Transverse colon (tissue), 4 donors: ENCODE data around the gene B3GALT5.

Experiments used
- EP300 ChIP-seq: sonication (generic); formaldehyde crosslinking; IDR thresholded peaks from one replicate; pipeline ENCODE4 v1.6.1; 2017; ENCODE audit warnings: antibody characterized with exemption, low read depth
- POLR2A ChIP-seq: fragments of 450-650 bp; IDR thresholded peaks from one replicate; pipeline ENCODE4 v1.6.1; 2016; ENCODE audit warnings: antibody characterized with exemption, mild to moderate bottlenecking, moderate library complexity
- POLR2AphosphoS5 ChIP-seq, 3 donors: sonication (generic); formaldehyde crosslinking; IDR thresholded peaks; one replicate each; pipeline ENCODE4 v1.6.1; 2016; ENCODE audit warnings: antibody characterized with exemption in 3 of 3
- TF ChIP-seq, protein P1 (sequence below), 5 experiments: fragments of 200-600 bp in 3 of 5; fragments of 450-650 bp in 2 of 5; sonication (generic) in 3 of 5; IDR thresholded peaks; 1 replicate in 2 of 5; 2 replicates in 3 of 5; pipeline ENCODE4 v1.5.1; 2016 to 2017; ENCODE audit warnings: antibody characterized with exemption in 5 of 5, inconsistent platforms in 3 of 5, mild to moderate bottlenecking in 2 of 5, moderate library complexity in 1 of 5

DNA sequence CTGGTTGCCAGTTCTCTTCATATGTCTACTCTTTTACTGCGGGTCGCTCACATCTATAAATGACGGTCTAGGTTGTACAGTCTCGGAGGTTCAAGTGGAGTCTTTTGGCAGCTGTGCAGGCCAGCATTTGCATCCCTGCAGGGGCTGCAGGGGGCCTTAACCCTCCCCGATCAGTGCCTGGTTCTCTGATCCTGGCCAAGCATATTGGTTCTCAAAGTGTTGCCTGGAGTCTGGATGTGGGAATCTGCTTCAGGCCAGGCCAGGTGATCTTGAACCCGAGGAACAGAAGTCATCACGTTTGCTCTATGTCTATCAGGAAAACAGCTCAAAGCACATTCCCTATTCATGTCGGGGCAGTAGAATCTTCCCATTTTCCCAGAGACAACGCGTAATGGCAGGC lies 21.8 kb downstream of the B3GALT5 start:
- TF ChIP-seq, protein P1, sequence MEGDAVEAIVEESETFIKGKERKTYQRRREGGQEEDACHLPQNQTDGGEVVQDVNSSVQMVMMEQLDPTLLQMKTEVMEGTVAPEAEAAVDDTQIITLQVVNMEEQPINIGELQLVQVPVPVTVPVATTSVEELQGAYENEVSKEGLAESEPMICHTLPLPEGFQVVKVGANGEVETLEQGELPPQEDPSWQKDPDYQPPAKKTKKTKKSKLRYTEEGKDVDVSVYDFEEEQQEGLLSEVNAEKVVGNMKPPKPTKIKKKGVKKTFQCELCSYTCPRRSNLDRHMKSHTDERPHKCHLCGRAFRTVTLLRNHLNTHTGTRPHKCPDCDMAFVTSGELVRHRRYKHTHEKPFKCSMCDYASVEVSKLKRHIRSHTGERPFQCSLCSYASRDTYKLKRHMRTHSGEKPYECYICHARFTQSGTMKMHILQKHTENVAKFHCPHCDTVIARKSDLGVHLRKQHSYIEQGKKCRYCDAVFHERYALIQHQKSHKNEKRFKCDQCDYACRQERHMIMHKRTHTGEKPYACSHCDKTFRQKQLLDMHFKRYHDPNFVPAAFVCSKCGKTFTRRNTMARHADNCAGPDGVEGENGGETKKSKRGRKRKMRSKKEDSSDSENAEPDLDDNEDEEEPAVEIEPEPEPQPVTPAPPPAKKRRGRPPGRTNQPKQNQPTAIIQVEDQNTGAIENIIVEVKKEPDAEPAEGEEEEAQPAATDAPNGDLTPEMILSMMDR (IDR thresholded peaks at IDR 0.05): no peak
- TF ChIP-seq POLR2AphosphoS5 (IDR thresholded peaks at IDR 0.05) (no peak), POLR2A (no peak), EP300 (no peak)
